RWPE2 (cell line): ENCODE data around the gene SYMPK.

ENCODE experiments used
- ATAC-seq: fragments of 200-7000 bp; cut with Tn5 transposase; 3 replicates; pipeline ENCODE4 v1.9.1; 2021; ENCODE audit warnings: low read depth
- DNase-seq: peaks from one replicate; pipeline ENCODE4 v3.0.0-alpha.2; 2020; ENCODE audit warnings: low spot score
- H3K27ac ChIP-seq: fragments of 450-650 bp; 2 replicates; pipeline ENCODE4 v1.5.1; 2017; ENCODE audit warnings: mild to moderate bottlenecking; ENCODE audit not compliant: poor library complexity, severe bottlenecking
- H3K27me3 ChIP-seq: fragments of 250-450 bp; sonication (Bioruptor Pico); 2 replicates; pipeline ENCODE4 v1.5.1; 2021; ENCODE audit warnings: mild to moderate bottlenecking, moderate library complexity; ENCODE audit not compliant: insufficient read depth, poor library complexity, severe bottlenecking
- H3K36me3 ChIP-seq: fragments of 250-450 bp; sonication (Bioruptor Pico); 2 replicates; pipeline ENCODE4 v1.5.1; 2020; ENCODE audit warnings: low read depth, mild to moderate bottlenecking, moderate library complexity
- H3K4me1 ChIP-seq: fragments of 250-450 bp; sonication (Bioruptor Pico); 2 replicates; pipeline ENCODE4 v1.5.1; 2021; ENCODE audit warnings: mild to moderate bottlenecking, moderate library complexity; ENCODE audit not compliant: insufficient read depth, poor library complexity, severe bottlenecking
- H3K4me3 ChIP-seq: fragments of 250-450 bp; sonication (Bioruptor Pico); 2 replicates; pipeline ENCODE4 v1.5.1; 2021; ENCODE audit warnings: mild to moderate bottlenecking, moderate library complexity; ENCODE audit not compliant: severe bottlenecking
- H3K9me3 ChIP-seq: fragments of 250-450 bp; sonication (Bioruptor Pico); 2 replicates; pipeline ENCODE4 v1.5.1; 2021; ENCODE audit warnings: mild to moderate bottlenecking, moderate library complexity; ENCODE audit not compliant: severe bottlenecking
- CTCF ChIP-seq: fragments of 450-650 bp; IDR thresholded peaks from one replicate; pipeline ENCODE4 v1.5.1; 2017; ENCODE audit warnings: mild to moderate bottlenecking, moderate library complexity; ENCODE audit not compliant: poor library complexity, severe bottlenecking

Gene SYMPK

GRCh38 chr19:45879055-45879454 lies 16.1 kb upstream of the SYMPK start:
- DNase-seq (no peak), ATAC-seq (no peak)
- no peak overlapping the region for H3K27ac ChIP-seq
- H3K9me3 ChIP-seq: no peaks in the 10 kb centered on the region
- peaks cover 6% of the 10 kb centered on the region for H3K4me1 ChIP-seq
- H3K4me3 ChIP-seq: no peak overlapping the region
- peaks cover 1% of the 10 kb centered on the region for H3K36me3 ChIP-seq
- no peaks in the 10 kb centered on the region for H3K27me3 ChIP-seq
- TF ChIP-seq CTCF: no peak

- TF ChIP-seq CTCF: no peak
- Histone ChIP-seq H3K4me3 (no peak overlapping the region), H3K9me3 (no peaks in the 10 kb centered on the region), H3K4me1 (peaks cover 5% of the 10 kb centered on the region), H3K27ac (no peak overlapping the region), H3K27me3 (no peaks in the 10 kb centered on the region), H3K36me3 (no peaks in the 10 kb centered on the region)
- DNase-seq: no peak
- ATAC-seq: no peak
These were observed 15.3 kb upstream of the SYMPK start for GRCh38 chr19:45878043-45878794.

DNA sequence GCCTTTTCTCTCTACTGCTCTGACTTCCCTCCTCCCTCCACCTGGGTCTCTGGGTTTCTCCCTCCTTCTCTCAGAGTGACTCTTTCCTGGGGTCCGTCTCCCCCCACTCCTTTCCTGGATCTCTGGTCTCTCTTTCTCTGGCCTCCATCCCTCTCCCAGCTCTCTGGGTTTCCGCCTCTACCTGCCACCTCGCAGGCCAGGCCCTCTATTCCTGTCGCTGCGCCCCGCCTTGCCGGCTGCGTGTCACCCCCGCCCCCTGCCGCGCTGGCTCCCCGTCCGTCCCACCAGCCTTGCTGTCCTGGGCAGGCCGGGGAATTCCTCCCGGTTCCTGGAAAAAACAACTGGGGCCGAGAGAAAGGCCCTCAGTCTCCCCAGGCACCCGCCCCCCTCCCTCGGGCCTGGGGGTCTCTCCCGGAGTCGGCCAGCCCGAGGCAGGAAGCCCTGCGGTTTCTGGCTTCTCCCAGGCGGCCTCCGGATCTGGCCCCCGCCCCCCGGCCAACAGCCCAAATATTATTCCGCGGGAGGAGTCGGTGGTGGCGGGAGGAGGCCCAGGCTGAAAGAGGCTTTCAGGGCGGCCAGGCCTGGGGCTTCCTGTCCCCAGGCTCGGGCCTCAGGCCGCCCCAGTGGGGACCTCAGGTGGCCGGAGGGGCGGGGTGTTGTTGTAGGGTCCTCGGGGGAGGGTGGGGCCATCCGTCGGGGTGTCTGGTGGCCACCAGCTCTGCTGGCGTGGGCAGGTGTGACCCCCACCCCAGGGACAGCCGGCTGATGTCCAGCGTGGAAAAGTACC lies 13.7 kb upstream of the SYMPK start:
- no peak overlapping the region for H3K4me3 ChIP-seq

GRCh38 chr19:45876161-45876410 lies 13.1 kb upstream of the SYMPK start:
- Histone ChIP-seq H3K4me3 (no peak overlapping the region), H3K4me1 (no peaks in the 10 kb centered on the region), H3K36me3 (no peaks in the 10 kb centered on the region), H3K9me3 (no peaks in the 10 kb centered on the region), H3K27ac (no peak overlapping the region), H3K27me3 (no peaks in the 10 kb centered on the region)
- ATAC-seq (peak; percentile 20; the same call in 2 of the 3 replicates), DNase-seq (no peak)
- no peak for TF ChIP-seq CTCF

More for the DNA sequence above, 13.7 kb upstream of the SYMPK start:
- no peak for TF ChIP-seq CTCF
- H3K9me3 ChIP-seq: no peaks in the 10 kb centered on the region
- H3K27me3 ChIP-seq: no peaks in the 10 kb centered on the region
- H3K4me1 ChIP-seq: no peaks in the 10 kb centered on the region
- H3K36me3 ChIP-seq: no peaks in the 10 kb centered on the region
- H3K27ac ChIP-seq: no peak overlapping the region
- ATAC-seq: no peak
- no peak for DNase-seq

GRCh38 chr19:45874620-45874966 lies 11.6 kb upstream of the SYMPK start:
- no peak for ATAC-seq
- TF ChIP-seq CTCF: no peak
- Histone ChIP-seq H3K4me3 (no peak overlapping the region), H3K27ac (no peak overlapping the region), H3K27me3 (no peaks in the 10 kb centered on the region), H3K4me1 (no peaks in the 10 kb centered on the region), H3K9me3 (no peaks in the 10 kb centered on the region), H3K36me3 (no peaks in the 10 kb centered on the region)
- DNase-seq: no peak
